SK-MEL-5 (cell line): ENCODE results near the gene CKS1B. TPM values are rescaled to one million over a fixed set of nuclear protein-coding genes. Genes with fewer than 3 reads are reported as not detected.

ENCODE experiments used
- DNase-seq: peaks from one replicate; pipeline ENCODE4 v3.0.0-alpha.2; 2016; ENCODE audit warnings: low read depth, low spot score
- in situ Hi-C: cut with HindIII; loops from 2 replicates; pipeline ENCODE4 v1.10.0; 2016; ENCODE audit warnings: low sequenced_read_pairs, high pct_unique_total_duplicates, low pct_unique_long_range_greater_than_20kb
- total RNA-seq: library from RNA; depleted of rRNA; stranded (reverse); fragments of >200 nt; shearing (Covaris generic); gene quantifications from 2 replicates; pipeline ENCODE4 v1.2.3, GENCODE V29; 2014

CKS1B gene
- total RNA-seq, 1 experiment from 2014 or later, result 122 TPM

DNA sequence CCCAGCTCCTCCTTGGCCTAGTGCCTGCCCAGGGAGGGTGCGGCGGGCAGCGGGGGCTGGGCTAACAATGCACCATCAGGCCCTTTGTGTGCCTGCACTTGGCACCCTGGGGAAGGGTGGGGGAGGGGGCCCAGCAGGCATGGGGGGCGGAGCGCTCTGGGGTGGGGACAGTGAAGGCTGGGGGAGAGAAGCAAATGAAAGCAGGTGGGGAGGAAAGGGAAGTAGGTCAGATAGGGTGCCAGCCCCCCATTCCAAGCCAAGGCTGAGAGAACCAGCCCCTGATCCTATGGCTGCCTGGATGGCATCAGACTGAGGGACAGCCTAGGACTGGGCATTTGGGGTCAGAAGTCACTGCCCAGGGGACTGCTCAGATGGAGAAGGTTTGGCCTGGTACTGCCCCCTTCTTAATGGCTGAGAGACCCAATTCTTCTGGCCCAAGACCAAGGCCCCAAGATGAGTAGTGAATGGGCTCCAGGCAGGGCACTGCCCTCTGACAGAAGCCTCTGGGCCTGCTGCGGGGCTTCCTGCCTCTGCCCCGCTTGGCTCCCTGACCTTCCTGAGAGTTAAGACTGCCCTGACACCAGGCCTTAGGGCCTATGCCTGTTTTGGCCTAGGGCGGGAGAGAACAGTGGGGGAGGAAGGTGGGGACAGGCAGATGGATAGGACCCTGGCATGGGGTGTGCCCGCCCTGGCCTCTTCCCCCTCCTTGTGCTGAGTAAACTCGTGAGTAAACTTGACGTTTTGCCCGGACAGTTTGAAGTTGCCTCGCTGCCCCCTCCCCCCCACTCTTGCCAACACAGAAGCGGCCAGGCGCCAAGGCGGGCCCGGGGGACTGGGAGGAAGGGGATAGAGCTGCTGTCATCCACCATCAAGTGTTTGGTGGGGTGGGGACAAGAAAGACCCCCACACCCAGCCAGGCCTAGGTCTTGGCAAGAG lies 30.9 kb downstream of the CKS1B start:
- in situ Hi-C loops, result no loop called here
- no peak for DNase-seq

DNA sequence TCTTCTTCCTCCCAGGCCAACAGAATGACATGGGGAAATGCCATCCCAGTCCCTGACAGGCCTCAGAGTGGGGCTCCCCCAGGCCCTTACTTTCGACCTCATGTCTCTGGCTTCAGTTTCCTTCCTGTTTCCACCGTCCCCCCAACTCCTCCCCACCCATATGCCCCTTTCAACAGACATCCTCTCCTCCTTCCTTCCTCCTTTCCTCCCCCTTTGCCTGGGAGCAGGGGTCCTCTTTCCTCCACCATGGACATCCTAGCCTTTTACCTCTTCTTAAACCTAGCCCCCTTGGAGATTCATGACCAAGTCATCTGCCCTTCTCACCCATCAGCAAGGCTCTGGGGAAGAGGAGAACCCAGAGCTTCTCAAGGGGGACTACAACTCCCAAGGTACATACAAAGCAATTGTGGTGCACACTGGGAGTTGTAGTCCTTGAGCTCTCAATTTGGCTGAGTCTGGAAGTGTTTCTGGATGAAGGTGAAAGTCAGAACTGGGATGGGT lies 32.2 kb downstream of the CKS1B start:
- DNase-seq, result peak; percentile 70

DNA sequence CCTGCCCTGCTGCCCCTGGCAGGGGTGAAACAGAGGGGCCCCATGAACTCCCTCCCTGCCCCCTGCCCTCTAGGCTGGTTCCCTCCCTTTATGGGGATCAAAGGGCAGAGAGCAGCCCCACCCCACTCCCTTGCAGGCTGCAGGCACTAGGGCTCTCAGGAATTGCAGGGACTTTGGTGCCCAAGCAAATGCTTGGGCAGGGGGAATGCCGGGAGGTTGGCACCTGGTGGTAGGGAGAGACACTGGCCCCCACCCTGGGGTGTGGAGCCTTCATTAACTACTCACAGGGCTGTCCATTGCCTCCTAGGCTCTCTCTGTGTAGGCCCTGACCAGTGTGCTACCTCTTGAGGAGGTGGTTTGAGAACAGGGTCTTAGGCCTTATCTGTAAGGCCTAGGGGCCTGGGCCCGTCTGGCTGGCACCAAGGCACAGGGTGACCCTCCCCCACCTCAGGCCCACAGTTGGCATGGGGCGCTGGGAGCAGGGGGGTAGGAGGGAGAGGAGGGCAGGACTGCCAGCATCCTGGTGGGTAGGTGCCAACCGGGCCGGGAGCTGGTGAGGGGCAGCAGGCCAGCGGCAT lies 32.9 kb downstream of the CKS1B start:
- DNase-seq, result no peak

More for the DNA sequence above, 32.2 kb downstream of the CKS1B start:
- in situ Hi-C loops, result no loop called here

DNA sequence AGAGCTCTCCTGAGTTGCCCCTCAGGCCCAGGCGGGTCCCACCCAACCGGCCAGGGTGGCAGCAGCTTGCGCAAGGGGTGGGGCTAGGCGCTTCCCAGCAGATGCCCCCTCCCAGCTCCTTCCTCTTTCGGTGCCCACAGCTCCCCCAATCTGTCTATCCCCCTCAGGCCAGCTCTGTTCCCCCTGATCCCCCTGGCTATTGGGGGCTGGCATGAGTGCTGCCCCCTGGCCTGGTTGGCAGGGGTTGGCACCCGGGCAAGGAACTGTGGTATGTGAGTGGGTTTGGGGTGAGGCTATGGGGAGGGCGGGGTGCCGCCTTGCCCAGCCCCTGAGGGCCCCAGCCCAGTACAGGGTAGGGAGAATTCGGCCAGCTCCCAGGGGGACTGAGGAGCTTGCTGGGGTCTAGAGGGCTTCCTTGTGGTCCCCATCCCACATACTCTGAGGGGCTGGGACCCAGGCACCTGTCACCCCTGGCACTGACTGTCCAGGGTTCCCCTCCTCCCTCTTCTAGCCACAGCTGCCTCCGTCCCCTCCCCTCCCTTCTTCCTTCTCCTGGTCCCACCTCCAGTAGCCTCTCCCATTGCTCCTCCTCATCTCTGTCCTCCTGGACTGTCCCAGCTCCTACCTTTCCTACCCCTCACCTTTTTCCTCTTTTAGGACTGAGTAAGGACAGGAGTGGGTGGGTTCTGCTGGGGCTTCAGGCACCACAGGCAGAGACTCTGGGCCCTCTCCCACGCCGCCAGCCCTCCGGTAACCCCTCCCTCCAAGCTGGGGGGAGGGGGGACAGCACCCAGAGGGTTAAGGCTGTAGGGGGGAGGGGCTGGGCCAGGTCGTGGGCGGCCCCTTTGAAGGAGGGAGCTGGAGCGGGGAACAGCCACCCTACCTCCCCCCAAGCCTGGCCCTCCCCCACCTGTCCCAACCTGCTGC lies 33.8 kb downstream of the CKS1B start:
- DNase-seq, result no peak
- in situ Hi-C loops, result no loop called here

More for the DNA sequence above, 32.9 kb downstream of the CKS1B start:
- in situ Hi-C loops, result no loop called here

DNA sequence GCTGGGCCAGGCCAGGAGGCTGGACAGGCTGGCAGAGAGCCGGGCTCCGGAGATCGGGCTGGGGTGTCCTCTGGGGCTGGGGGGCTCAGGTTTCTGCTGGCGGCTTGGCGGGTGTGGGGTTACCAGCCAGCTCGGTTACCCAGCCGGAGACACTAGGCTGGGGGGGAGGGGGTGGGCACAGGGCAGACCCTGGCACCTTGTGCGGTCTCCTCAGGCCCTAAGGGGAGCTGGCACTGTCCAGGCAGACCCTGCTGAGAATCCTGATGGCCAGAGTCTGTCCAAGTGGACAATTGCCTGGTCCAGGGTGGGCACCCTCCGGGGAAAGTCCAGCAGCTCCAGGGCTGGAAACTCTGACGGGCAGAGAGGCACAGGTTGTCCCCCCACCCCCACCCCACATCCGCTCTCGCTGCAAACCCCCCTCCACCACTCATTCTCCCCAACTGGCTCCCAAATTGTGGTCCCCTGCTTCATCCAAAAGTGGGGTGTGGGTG lies 34.8 kb downstream of the CKS1B start:
- DNase-seq, result no peak
- in situ Hi-C loops, result no loop called here

DNA sequence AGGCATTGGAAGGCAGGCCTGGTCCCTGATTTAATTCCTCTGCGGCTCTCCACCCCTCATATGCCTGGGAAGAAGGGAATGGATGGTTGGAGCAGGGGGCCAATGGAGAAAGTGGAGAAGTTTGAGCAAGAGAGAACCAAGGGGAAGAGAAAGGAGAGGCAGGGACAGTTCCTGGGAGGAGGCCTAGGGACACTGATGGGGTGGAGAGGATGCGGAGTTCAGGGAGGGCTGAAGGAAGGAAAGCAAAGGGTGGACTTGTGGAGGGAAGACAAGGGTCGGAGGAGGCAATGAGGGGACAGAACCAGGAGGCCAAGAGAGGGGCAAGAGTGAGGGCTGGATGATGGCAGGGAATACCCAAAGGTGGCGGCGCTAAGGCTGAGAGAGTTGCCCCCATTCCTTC lies 35.3 kb downstream of the CKS1B start:
- in situ Hi-C loops, result no loop called here
- DNase-seq, result no peak

DNA sequence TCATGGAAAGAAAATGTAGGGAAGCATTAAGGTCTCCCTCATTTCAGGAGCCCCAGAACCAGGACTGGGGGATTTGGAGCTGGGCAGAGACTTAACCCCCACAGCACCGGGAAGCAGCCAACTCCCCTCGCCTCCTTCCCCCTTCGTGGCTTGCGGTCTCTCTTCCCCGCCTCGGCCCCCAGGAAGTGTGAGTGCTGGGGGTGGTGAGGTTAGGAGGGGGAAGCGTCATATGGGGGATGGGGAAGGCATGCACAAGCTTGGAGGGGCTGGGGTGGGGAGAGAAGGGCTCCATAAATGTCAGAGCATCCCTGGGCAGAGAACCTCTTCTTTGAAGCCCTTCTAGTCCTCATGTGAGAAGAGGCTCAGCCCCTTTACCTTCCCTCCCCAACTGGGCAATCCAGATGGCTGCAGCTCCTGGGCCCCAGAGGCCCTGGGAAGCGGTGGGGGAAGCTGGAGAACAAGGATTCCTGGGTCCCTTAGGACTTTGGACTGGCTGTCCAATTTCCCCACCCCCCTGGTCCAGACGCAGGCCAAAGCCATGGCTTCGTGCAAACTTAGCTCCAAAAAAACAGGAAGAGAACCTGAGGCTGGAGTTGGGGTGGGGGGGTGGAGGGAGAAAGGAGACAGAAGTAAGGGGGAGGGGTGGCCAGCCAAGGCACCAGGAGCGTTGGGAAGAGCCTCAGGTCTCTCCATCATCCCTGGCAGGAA lies 35.9 kb downstream of the CKS1B start:
- in situ Hi-C loops, result no loop called here
- DNase-seq, result no peak

DNA sequence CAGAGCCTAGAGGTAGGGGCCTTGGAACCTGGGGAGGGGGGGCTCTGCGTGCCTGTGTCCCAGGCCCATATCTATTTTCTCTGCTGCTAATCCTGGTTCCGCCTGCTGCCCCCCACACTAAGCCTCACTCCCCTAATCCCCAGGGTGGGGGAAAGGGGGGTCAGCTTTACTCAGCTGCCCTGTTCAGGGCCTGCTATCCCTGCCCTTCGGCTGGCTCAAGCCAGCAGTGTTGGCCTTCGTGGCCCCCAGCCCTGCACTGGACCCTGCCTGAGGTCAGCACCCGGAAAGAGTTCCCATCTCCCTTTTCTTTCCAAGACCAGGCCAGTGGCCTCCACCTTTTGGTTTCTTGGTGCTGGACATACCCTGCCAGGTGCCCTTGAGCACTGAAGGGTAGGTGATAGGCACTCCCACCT lies 36.5 kb downstream of the CKS1B start:
- no peak for DNase-seq
- in situ Hi-C loops, result no loop called here

DNA sequence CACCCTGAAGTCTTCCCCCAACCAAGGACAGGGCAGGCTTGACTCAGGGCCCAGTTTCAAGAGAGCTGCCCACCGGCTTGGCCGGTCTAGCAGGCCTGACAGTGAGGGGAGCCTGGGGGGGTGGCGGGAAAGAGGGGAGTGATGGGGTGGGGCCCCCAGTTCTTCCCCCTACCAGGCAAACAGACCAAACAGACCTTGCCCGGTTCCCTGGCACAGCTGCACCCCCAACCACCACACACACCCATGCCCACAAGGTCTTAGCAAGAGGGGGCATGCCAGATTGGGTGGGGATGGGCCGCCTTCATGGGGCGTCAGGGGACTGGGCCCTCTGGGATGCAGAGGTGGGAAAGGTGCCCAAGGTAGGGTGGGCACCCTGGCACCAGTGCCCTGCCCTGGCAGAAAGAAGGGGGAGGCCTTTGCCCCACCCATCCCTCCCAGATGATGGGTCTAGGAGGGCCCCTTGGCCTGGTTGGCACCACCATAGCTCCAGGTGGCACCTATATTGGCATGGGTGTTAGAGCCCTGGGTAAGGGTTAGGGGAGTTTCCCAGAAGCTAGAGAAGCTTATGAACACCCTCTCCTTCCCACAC lies 37.0 kb downstream of the CKS1B start:
- in situ Hi-C loops, result no loop called here
- DNase-seq, result no peak

DNA sequence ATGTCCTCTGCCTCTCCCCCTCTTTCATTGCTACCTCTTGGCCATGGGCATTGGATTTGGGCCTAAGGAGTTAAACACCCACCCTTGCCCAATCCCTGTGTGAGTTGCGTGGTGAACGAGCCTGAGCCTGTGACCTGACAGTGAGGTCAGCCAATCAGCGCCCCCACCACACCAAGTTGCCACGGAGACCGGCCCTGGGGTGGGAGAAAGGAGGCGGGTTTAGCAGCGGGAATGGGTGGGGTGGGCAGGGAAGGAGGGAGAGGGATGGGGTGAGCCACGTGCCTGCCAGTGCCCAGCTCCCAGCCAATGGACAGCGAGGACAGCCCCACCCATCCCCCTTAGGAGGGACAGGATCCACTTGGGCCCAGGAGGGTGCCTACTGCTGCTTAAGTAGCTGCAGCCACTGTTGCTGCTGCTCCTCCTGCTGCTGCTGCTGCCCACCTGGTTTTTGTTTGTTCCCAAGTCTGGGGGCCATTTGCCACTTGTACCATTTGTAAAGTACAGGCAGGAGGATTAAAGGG lies 37.6 kb downstream of the CKS1B start:
- in situ Hi-C loops, result no loop called here

DNA sequence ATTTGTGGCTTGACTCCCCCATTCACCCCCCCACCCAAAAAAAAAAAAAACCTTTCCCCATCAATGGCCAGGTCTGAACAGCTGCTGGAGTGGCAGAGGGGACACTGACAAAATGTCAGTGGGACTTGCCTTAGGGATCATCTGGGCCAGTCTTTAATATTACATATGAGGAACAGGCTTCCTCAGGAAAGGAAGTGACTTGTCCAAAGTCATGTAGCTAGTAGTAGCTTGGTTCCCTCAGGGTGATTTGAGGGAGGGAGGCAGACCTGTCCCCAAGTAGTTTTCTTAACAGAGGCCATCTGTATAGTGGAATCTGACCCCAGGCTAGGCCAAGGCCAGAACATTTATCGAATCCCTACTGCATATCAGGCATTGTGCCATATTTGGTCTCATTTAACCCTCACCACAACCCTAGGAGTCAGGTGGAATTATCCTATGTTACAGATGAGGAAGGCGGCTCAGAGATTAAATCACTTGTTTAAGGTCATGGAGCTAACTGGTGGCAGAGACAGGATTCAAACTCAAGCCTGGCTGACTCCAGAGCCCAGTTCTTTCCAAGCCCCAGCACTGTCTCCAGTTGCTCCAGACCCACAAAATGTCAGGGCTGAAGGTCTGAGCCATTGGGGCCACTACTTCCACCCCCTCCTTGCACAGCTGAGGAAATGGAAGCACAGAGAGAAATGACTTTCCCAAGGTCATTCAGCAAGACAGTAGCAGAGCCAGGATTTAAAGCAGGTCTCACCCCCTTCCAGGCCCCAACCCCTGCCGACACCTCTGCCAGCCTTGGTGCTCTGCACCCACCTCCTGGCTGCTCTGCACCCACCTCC lies 38.5 kb downstream of the CKS1B start:
- in situ Hi-C loops, result no loop called here

More for the DNA sequence above, 37.6 kb downstream of the CKS1B start:
- DNase-seq, result peak; percentile 89

DNA sequence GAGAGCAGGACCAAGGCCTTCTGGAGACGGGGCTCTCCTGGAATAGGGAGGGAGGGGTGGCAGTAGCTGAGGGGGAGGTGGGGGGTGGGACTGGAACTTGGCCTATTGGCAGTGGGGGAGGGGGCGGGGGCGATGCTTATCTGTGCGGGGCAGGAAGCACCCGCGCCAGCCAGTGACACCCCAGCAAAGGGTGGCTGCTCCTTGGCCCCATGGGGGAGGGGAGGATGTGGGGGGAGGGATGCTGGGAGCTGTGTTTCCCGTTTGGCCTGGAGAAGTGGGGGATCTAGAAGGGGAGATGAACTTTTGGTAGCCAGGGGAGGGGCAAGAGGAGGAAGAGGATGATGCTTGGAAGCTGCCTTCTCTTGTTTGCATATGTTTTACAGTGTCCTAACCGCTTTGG lies 39.2 kb downstream of the CKS1B start:
- in situ Hi-C loops, result no loop called here
- DNase-seq, result no peak

More for the DNA sequence above, 38.5 kb downstream of the CKS1B start:
- no peak for DNase-seq

DNA sequence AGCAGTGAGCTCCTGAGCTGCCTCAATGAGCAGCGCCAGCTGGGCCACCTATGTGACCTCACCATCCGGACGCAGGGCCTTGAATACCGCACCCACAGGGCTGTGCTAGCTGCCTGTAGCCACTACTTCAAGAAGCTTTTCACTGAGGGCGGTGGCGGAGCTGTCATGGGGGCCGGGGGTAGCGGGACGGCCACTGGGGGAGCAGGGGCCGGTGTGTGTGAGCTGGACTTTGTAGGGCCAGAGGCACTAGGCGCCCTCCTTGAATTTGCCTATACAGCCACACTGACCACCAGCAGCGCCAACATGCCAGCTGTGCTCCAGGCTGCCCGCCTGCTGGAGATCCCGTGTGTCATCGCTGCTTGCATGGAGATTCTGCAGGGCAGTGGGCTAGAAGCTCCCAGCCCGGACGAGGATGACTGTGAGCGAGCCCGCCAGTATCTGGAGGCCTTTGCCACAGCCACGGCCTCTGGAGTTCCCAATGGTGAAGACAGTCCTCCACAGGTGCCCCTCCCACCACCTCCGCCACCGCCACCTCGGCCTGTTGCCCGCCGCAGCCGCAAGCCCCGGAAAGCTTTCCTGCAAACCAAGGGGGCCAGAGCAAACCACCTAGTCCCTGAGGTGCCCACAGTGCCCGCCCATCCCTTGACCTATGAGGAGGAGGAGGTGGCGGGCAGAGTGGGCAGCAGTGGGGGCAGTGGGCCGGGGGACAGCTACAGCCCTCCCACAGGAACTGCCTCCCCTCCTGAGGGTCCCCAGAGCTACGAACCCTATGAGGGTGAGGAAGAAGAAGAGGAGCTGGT lies 40.4 kb downstream of the CKS1B start:
- DNase-seq, result no peak
- in situ Hi-C loops, result no loop called here

DNA sequence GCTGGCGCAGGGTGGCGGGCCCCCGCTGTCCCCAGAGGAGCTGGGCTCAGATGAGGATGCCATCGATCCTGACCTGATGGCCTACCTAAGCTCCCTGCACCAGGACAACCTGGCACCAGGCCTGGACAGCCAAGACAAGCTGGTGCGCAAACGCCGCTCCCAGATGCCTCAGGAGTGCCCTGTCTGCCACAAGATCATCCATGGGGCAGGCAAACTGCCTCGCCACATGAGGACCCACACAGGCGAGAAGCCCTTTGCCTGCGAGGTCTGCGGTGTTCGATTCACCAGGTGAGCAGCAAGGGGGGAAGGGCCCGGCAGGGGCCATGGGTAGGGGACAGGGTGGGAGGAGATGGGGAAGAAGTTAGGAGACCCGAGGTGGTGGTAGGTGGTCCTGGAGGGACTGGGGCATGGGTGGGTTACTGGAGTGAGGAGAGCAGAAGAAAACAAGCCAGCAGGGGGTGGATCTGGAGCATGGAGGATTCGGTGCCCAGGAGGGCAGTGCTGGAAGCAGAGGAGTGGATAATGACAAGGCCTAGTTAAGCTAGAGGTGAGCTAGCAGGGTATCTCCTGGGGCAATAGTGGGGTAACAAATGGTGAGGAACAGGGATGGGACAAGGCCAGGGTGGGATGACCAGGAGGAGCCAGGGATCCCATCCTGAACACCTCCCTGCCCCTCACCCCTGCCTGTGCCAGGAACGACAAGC lies 41.2 kb downstream of the CKS1B start:
- DNase-seq, result no peak
- in situ Hi-C loops, result no loop called here
